GM19463 (cell line): Measurements from ENCODE around the gene OPRL1.

Experiments
- ATAC-seq: cut with Tn5 transposase; IDR thresholded peaks from one replicate; pipeline ENCODE4 v1.9.1; 2021; ENCODE audit warnings: mild to moderate bottlenecking, moderate library complexity; ENCODE audit not compliant: unreplicated experiment

OPRL1 gene

DNA sequence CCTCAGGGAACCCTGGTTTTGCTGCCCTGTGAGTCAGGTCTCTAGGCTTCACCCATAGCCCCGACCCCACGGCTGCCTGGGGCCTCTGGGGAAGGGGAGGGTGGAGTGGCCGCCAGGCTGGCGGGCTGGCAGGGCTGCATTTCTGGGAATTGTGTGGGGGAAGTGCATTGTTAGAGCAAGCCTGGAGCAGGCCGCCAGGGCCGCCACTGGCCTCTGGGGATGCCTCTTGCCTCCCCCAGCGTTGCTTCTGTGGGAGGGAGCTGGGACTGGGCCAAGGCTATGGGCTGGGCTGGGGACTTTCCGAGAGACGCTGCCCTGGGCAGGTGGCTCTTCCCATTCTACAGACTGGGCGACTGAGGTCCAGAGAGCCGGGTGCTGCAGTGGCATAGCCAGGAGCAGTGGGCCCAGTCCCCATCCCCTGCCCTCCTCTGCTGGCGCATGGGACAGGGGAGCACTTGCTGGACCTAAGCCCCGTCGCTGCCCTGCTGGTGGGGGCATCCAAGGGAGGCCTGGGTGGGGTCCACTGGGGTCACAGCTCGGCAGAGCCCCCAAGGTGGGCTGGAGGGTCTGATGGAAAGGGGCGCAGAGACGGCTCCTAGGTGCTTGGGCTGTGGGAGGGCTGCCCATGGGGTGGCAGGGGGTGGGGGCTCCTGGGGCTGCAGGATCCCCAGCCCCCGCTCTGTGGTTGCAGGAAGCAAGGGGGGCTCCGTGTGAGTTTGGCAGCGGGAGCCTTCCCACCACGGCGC is 23.8 kb upstream of the OPRL1 start:
- ATAC-seq, result no peak

DNA sequence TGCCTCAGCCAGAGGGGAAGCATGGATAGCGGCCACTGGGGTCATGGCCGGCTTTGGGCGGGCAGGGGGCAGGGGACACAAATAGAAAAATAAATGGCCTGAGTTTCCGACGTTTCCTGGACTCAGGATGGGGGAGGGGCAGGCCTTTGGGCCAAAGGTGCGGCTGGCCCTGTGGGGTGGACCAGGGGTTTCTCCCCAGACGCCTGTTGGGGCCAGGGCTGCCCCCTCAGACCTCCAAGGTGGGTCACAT is 23.3 kb upstream of the OPRL1 start:
- ATAC-seq, result no peak

DNA sequence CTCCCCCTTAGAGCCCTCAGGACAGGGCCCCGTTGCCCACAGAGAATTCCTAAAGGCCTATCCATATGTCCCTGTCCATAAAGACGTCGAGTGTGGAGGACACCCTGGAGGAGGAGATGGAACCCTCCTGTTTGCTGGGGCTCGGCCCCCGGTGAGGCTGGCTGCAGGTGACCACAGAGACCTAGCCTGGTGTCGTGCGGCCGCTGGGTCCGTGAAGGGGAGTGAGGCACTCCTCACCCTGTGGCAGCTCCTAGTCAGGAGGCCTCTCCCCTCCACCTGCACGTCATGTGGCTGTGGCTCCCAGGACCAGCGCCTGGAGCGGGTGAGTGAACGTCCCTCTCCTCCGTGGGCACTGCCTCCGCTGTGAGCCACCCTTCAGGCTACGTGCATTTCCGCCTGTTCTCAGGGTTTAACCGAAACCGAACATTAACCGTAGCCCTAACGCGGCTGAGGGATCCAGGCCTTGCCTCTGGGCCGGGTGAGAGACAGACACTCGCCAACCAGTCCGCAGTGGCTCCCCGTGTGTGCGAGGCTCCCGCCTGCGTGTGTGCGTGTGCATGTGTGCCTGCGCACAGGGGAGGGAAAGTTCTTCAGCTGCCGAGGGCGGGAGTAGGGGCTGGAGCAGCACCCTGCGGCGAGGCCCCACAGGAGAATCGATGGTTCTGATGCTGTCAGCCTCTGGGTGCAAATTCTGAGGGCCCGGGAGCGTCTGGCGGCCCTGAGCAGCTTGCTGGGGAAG is 22.8 kb upstream of the OPRL1 start:
- ATAC-seq, result peak; percentile 39

DNA sequence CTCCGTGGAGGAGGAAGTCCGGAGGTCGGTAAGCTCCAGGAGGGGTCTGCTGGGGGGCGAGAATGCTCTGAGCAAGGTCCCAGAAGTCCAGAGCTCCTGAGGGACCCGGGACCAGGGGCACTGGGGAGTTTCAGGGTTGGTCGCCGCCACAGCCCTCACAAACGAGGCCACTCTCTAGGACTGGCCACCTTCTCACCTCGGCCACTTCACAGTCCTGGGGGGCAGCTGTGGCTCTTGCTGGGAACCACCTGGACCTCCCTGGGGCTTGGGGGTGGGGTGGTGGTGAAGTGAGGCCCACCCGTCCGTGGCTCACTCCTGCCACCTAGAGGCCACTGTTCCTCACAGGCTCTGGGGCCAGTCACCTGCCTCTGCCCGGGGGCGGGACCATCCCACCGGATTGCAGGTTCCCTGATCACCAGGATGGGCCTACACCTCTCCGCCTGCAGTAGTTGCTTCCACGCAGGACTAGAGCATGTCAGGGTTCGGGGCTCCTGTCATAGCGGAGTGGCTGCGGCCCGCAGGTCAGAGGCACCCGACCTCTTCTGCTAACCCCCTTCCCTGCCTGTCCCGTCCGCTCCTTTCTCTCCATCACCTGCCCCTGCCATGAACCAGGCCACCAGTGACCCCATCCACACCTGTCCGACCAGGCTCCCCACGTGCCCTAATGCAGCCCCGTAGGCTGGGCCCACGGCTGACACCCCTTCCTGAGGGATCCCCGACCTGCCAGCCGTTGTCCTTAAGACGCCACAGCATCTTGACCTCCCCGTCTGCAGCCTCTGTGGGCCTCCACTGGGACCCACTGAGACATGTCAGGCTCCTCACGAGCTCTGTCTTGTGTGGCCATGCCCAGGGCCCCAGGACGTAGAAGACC is 22.0 kb upstream of the OPRL1 start:
- no peak for ATAC-seq

DNA sequence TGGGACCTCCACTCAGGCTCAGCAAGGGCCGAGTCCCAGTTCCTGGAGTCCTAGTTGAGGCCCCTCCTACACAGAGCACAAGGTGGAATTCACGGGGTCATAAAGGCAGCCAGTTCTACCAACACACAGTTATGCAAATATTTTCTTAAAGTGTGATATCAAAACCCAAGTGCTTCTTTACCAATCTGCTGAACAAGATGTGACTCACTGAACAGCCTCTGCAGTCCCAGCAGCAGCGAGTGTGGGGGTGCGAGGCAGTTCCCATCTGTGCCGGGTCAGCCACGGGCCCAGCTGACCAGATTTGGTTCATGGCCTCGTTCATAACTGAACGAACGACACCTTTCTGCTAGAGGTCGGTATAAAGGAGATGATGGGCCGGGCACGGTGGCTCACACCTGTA is 21.3 kb upstream of the OPRL1 start:
- ATAC-seq, result no peak

DNA sequence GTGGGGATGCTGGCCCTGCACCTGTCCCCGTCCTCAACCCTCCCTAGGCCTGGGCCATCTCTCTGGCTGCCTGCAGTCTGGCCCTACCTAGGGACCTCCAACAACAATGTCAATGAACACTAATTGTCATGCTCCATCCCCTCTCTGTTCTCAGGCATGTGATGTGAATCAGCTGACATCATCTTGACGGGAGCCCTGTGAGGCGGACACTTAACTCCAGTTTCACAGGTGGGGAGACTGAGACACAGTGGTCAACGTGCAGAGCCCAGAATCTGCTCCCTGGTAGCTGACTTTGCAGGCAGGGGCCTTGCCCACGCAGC is 17.6 kb upstream of the OPRL1 start:
- no peak for ATAC-seq

DNA sequence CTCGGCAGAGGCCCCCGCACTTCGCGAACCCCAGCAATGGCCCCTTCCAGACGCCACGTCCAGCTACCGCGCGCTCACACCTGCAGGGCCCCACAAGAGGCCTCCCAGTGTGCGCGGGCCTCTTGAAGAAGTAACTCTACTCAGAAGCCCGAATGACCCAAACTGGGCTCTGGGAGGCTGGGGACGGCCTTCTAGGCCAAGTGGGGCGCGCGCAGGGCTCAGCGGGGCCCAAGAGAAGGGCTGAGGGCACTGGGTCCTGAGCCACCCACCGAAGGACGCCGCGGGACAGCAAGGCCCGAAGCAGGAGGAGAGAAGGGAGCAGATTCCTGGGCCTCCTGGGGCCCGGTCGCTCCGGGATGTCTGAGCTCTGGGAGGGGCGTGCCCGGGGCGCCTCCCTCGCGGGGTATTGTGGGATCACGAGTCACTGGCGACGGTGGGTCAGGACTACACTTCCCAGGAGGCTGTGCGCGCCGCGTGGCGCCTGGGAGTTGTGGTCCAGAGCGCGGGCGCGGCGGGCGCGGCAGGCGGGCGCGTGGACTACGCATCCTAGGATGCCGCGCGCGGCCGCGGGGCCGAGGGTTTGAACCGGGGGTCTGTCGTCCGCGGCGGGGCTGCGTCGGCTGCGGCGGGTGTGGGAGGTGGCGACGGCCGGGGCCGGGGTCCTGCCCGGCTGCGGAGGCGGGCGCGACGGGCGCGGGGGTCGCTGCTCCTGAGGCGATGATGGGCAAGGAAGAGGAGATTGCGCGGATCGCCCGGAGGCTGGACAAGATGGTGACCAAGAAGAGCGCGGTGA is 17.1 kb upstream of the OPRL1 start, which contains the start of gene TCEA2:
Gene TCEA2 (plus strand): TSS at position 603 of the 793 bp plus-strand sequence. CDS start 115 bp downstream, at position 718.
- peak; percentile 76 for ATAC-seq

DNA sequence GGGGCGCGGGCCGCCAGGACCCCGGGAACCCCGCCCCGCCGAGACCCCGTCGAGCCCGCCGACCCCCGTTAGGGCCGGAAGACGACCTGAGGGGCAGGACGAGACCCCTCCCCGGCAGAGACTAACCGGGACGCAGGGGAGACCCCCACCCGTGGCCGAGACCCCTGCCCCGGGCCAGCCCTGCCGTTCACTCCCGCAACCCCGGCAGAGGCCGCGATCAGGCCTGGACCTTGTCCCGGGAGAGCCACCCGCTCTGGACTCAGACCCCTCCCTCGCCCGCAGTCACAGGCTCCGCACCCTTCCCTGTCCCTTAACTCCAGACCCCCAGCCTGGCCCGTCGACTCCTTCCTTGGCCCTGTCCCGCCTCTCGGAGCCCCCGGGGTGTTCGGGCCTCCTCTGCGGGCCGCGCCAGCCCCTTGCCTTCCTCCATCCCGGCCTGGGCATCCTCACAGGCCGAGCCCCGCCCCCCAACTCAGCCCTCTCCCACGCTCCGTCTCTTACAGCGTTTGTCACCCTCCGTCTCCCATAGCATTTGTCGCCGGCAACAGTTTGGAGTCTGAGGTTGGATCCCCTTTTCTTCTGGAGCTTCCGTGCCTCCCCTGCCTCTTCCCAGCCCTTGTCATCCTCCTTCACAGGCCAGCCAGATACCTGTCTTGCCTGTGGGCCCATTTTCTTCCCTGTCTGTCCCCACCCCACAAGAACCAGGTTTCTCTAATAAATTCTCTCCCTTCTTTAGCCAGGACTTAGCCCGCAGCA is 16.3 kb upstream of the OPRL1 start:
- ATAC-seq, result no peak

DNA sequence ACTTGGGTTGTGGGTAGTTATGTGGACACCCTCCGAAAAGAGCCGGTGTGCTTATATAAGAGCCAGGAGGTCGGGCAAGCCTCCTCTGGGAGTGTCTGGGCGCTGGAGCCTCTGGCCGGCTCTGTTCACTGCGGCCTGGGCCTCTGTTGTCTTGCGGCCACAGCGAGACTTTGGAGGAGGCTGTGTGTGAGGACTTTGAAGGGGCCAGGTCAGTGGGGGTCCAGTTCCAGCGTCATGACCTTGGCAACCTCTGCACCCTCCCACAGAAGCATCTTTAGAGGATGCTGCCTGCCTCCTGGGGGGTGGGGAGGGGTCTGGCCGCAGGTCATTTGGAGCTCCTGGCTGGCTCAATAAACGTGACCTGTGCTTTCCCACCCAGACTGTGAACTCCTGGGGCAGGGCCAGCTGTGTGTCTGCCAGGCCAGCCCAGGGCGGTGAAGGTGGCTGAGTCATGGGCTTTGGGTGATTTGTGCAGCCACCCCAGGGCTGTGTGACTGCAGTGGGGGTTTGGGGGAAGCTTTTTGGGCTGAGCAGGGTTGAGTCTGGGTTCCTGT is 15.7 kb upstream of the OPRL1 start:
- no peak for ATAC-seq

DNA sequence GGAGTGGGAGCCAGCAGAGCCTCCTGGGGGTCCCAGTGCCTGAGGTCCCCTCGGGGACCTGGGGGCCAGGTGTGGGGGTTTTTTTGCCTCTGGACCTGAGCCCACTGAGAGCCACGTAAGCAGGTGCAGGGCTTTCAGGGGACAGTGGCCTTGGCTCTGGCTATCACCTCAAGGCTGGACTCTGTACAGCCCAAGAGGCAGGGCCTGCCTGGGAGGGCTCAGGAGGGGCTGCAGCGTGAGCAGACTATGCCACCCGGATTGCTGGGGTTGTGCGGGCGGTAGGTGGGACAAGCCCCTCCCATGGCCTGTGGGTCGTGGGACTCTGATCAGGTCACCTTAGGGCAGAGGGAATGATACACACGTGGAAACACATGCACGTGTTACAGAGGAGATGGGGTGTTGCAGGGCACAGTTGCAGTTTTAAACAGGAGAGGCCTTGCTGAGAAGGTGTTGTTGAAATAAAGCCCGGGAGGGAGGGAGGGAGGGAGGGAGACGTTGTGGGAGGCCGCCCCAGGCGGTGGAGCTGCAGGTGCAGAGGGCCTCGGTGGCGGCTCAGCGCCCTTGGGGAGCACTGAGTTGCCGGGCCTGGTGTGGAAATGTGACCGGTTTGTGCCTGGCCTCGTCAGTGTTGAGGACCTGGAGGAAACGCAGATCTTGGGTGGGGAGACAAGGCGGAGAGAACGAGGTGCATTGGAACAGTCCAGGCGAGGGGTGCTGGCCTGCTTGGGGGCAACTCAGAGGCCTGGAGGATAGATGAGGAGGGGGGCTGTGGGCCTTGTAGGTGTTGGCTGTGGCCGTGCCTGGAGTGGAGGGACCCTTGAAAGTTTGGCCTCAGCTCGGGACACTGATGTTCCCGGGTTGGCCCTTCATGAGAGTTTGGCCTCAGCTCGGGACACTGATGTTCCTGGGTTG is 14.6 kb upstream of the OPRL1 start:
- no peak for ATAC-seq

DNA sequence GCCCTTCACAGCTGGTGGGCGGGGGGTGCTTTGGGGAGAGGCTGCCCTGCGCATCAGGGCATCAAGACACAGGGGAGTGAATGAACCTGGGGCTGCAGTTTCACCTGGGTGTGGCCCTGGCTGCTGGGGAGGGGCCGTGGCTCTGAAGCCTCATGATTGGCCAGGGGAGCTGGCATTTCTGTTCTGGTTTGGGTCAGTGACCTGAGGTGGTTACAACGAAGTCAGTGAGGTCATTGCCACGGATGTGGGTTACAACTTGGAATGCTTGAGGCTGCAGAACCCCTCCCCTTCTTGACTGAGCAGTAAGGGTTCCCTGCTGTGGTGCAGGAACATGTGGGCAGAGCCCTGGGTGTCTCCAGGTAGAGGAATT is 13.9 kb upstream of the OPRL1 start:
- ATAC-seq, result peak; percentile 47

DNA sequence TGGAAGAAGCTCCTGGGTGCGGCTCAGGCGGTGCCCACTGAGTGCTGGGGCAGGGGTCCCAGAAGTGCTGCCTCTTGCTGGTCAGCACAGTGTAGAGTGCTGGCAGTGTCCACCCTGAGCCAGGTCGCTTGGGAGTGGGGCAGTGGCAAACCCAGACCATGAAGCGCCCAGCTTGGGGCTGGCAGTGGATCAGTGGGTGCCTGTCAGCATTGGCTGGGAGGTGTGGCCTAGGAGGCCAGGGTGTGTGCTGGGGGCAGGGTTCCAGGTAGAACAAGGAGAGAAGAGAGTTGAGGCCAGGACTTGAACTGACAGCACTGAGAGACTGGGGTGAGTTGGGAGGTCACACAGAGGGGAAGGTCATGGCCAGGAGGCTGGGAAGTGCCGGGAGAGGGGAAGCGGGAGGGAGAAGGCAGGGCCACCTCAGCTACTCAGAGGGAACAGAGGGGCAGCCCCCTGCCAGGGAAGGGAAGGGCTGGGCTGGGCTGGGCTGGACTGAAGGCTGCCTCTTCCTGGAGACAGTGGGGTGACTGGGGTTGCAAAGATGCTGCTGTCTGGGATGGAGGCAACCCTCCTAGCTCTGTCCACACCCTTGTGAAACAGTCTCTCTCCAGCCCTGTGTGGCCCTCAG is 12.8 kb upstream of the OPRL1 start:
- no peak for ATAC-seq

DNA sequence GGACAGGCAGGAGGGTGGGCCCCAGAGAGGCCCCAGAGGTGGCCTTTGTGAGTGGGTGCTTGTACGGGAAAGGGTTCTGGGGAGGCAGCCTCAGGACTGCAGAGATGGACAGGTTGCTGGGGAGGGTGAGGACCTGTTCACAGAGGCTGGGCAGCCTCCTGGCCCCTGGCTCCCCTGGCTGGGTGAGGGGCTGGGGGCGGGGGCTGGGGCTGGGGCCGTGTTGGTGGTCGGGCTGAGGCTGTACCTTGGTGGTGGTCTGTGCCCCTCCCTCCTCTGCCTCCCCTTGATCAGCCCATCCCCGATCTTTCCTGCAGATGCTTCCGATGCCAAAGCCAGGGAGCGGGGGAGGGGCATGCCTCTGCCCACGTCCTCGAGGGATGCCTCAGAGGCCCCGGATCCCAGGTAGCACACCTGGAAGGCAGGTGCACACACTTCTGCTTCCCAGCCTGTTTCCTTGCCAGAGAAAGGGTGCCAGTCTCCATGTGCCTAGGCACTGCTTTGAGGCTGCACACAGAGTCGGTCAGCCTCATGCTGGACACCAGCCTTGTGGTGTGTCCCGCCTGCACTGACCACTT is 12.1 kb upstream of the OPRL1 start:
- no peak for ATAC-seq

DNA sequence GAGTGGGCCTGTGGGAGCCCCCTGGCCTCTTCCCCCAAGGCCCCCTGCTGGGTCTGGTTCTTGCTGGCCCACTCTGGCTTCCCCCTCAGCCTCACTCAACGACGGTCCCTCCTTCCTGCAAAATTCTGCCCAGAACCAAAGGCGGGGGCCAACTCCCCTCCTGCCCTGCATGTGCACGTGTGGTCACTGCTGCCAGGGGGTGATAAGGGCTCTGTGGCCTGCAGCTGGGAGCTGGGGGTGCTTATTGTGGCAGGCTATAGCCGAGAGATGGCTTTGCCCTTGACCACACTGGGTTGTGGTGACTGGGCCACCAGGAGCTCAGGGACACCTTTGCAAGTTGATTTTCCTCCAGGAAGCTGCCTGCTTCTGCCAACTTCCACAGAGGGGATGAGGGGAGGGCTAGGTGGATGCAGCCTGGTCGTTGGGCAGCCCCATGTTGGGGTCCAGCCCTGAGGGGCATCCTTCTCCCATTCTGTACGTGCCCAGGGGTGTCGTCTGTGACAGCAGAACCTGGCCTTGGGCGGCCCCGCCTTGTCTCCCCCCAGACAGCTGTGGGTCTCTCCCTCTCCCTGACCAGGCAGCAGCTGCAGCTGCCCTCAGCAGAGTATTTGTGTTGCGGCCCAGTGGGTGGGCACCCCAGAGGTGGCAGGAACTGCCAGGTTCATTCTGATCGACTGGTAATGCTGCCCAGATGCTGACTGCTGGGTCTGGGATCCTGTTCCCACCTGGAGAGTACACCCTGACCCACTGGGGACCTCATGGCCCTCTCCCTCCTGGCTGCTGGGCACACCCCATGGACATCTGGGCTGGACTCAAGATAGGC is 11.3 kb upstream of the OPRL1 start:
- ATAC-seq, result no peak

DNA sequence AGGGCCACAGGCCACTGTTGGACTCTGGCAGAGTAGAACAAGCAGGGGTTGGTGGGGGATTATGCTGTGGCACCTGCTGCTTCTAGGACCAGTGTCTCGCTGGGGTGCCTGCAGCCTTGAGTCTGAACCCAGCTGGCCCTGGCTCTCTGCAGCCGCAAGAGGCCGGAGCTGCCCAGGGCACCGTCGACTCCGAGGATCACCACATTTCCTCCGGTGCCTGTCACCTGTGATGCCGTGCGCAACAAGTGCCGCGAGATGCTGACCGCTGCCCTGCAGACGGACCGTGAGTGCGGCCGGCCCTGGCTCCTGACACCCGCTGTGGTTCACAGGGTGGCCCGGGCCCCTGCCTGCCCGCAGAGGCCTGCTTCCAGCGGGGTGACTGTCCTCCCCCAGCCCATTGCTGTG is 10.7 kb upstream of the OPRL1 start:
- ATAC-seq, result no peak

DNA sequence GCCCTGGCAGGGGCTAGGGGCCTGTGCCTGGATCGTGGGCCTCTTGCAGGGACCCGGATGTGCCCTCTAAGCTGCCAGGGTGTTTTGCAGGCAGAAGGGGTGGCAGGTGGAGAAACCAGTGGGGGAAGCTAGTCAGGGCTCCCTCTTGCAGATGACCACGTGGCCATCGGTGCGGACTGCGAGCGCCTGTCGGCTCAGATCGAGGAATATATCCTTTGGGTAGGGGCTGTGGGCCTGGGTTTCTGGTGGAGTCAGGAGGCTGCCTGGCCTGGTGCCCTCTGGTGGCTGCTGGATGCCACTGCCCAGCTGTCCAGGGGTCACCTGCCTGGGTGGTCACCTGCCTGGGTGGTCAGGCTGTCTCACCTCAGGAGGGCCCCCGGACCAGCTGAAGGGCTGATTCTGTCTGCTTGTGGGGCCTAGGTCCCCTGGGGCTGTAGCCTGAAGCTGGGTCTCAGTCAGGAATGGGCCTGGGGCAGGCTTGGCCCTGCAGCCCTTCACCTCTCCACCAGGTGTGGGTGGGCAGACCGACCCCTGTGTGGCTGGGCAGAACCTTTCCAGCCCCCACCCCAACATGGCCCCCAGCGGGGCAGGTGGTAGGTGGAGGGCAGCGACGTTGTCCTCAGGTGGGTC is 10.2 kb upstream of the OPRL1 start:
- no peak for ATAC-seq
